Endometrium (tissue), 2 donors: ENCODE data around the gene LGALS12.
"Not testable (repeated sequence)": the region's sequence is repeated elsewhere in the genome, so short reads cannot be mapped to it uniquely, and the experiment has no call there.

Experiments
- FAIRE-seq: peaks from 2 replicates; lab custom pipeline; 2012; peaks lifted over from hg19 to GRCh38; lab: Jason Lieb, UNC
- donor health status: control.
- donor health status: control.

Gene LGALS12

GRCh38 chr11:63504933-63505586 lies 824 bp upstream of the LGALS12 start:
- no peak for FAIRE-seq

- FAIRE-seq = no peak
Observed at GRCh38 chr11:63506876-63507275, 992 bp downstream of the LGALS12 start.

- FAIRE-seq = no peak
Observed at GRCh38 chr11:63507511-63507910, 1.6 kb downstream of the LGALS12 start.

GRCh38 chr11:63508009-63508408 lies 2.1 kb downstream of the LGALS12 start:
- no peak for FAIRE-seq

- no peak for FAIRE-seq
Observed at GRCh38 chr11:63508745-63509144, 2.9 kb downstream of the LGALS12 start.

- FAIRE-seq = no peak
Observed at GRCh38 chr11:63510360-63511047, 4.6 kb downstream of the LGALS12 start.

GRCh38 chr11:63511048-63511748 lies 5.3 kb downstream of the LGALS12 start:
- FAIRE-seq = no peak

- no peak for FAIRE-seq
Observed at GRCh38 chr11:63512816-63513215, 6.9 kb downstream of the LGALS12 start.

- no peak for FAIRE-seq
Observed at GRCh38 chr11:63516109-63516508, 10.2 kb downstream of the LGALS12 start.

GRCh38 chr11:63517156-63517555 lies 11.3 kb downstream of the LGALS12 start:
- no peak for FAIRE-seq

- FAIRE-seq = no peak
Observed at GRCh38 chr11:63518548-63518947, 12.7 kb downstream of the LGALS12 start.

GRCh38 chr11:63520606-63521170 lies 14.8 kb downstream of the LGALS12 start:
- FAIRE-seq = no peak

GRCh38 chr11:63521896-63522295 lies 16.0 kb downstream of the LGALS12 start:
- no peak for FAIRE-seq

- no peak for FAIRE-seq
Observed at GRCh38 chr11:63523151-63523550, 17.3 kb downstream of the LGALS12 start.

GRCh38 chr11:63527667-63528066 lies 21.8 kb downstream of the LGALS12 start:
- FAIRE-seq = no peak

GRCh38 chr11:63528156-63528555 lies 22.3 kb downstream of the LGALS12 start:
- FAIRE-seq = not testable (repeated sequence)

- FAIRE-seq = not testable (repeated sequence)
Observed at GRCh38 chr11:63528729-63529278, 22.9 kb downstream of the LGALS12 start.

- FAIRE-seq = not testable (repeated sequence)
Observed at GRCh38 chr11:63529373-63529772, 23.5 kb downstream of the LGALS12 start.

GRCh38 chr11:63530021-63530420 lies 24.1 kb downstream of the LGALS12 start:
- FAIRE-seq = no peak

- not testable (repeated sequence) for FAIRE-seq
Observed at GRCh38 chr11:63531074-63531792, 25.3 kb downstream of the LGALS12 start.

- no peak for FAIRE-seq
Observed at GRCh38 chr11:63532117-63532516, 26.2 kb downstream of the LGALS12 start.
